Measurements from ENCODE around the gene VPS8. TPM values are rescaled to one million over a fixed set of nuclear protein-coding genes. Genes with fewer than 3 reads are reported as not detected.

The VPS8 gene
- total RNA-seq, 3 donors from 2014 or later (not counting 1 experiment from before 2014, with no cell fraction given), result 89.3 to 127 (median 115) TPM

- H3K36me3 Mint-ChIP-seq, result no peaks in the 10 kb centered on the region
- no peaks in the 10 kb centered on the region for H3K4me1 ChIP-seq (ENCODE audit: control insufficient read depth, insufficient read depth, low read length)
- no peaks in the 10 kb centered on the region for H3K27me3 Mint-ChIP-seq (ENCODE audit: low read depth in 2 of 2)
- no peaks in the 10 kb centered on the region for H3K9me3 Mint-ChIP-seq
- WGBS (ENCODE audit: insufficient coverage), result 92% methylated on average over 5 of the region's 5 CpGs
- no peak overlapping the region for H3K27ac Mint-ChIP-seq
- ATAC-seq (no peak), DNase-seq (peak in 1 of 2 donors; percentile 24)
- peaks cover 39% of the 10 kb centered on the region for H3K36me3 ChIP-seq (ENCODE audit: control insufficient read depth, insufficient read depth, low read length)
- H3K27me3 ChIP-seq (ENCODE audit: control insufficient read depth, insufficient read depth, low read length), result no peaks in the 10 kb centered on the region
- no peak overlapping the region for H3K4me3 Mint-ChIP-seq
- no peaks in the 10 kb centered on the region for H3K9me3 ChIP-seq (ENCODE audit: control insufficient read depth, insufficient read depth, low read length)
- H3K4me3 ChIP-seq (ENCODE audit: low read length), result no peak overlapping the region
- H3K4me1 Mint-ChIP-seq, result peaks cover 0 to 4% of the 10 kb centered on the region in 2 donors
- H3K27ac ChIP-seq (ENCODE audit: low read length), result no peak overlapping the region
- intact Hi-C loops (cut with micrococcal nuclease), result loop anchor here (5.0 kb wide), 1 partner anchor 432 kb away; no protein-coding TSS in a partner anchor
- no peak for TF ChIP-seq CTCF (IDR thresholded peaks at IDR 0.05)
Measured at GRCh38 chr3:184874709-184875644, 63.0 kb downstream of the VPS8 start.

GRCh38 chr3:184880276-184881019, 68.5 kb downstream of the VPS8 start:
- Mint-ChIP-seq H3K27ac (no peak overlapping the region), H3K4me1 (peaks cover 0 to 12% of the 10 kb centered on the region in 2 donors), H3K36me3 (peaks cover 25% of the 10 kb centered on the region), H3K27me3 (ENCODE audit: low read depth in 2 of 2) (no peaks in the 10 kb centered on the region), H3K4me3 (no peak overlapping the region), H3K9me3 (no peaks in the 10 kb centered on the region)
- whole genome bisulfite sequencing (ENCODE audit: insufficient coverage), result 100% methylated on average over 2 of the region's 2 CpGs
- Histone ChIP-seq H3K4me3 (ENCODE audit: low read length) (no peak overlapping the region), H3K36me3 (ENCODE audit: control insufficient read depth, insufficient read depth, low read length) (peaks cover 43% of the 10 kb centered on the region), H3K27ac (ENCODE audit: low read length) (no peak overlapping the region), H3K4me1 (ENCODE audit: control insufficient read depth, insufficient read depth, low read length) (no peaks in the 10 kb centered on the region), H3K9me3 (ENCODE audit: control insufficient read depth, insufficient read depth, low read length) (no peaks in the 10 kb centered on the region), H3K27me3 (ENCODE audit: control insufficient read depth, insufficient read depth, low read length) (no peaks in the 10 kb centered on the region)
- no peak for TF ChIP-seq CTCF (IDR thresholded peaks at IDR 0.05)
- no peak for DNase-seq
- intact Hi-C loops (cut with micrococcal nuclease), result no loop called here
- ATAC-seq, result no peak

GRCh38 chr3:184884359-184885017, 72.5 kb downstream of the VPS8 start:
- H3K27ac ChIP-seq (ENCODE audit: low read length), result no peak overlapping the region
- intact Hi-C loops (cut with micrococcal nuclease), result no loop called here
- no peak for ATAC-seq
- H3K27me3 ChIP-seq (ENCODE audit: control insufficient read depth, insufficient read depth, low read length), result no peaks in the 10 kb centered on the region
- H3K9me3 ChIP-seq (ENCODE audit: control insufficient read depth, insufficient read depth, low read length), result no peaks in the 10 kb centered on the region
- Mint-ChIP-seq H3K36me3 (peaks cover 25% of the 10 kb centered on the region), H3K9me3 (no peaks in the 10 kb centered on the region), H3K4me3 (no peak overlapping the region), H3K27me3 (ENCODE audit: low read depth in 2 of 2) (no peaks in the 10 kb centered on the region), H3K27ac (no peak overlapping the region), H3K4me1 (peaks cover 0 to 10% of the 10 kb centered on the region in 2 donors)
- H3K36me3 ChIP-seq (ENCODE audit: control insufficient read depth, insufficient read depth, low read length), result peaks cover 30% of the 10 kb centered on the region
- DNase-seq, result no peak
- no peak overlapping the region for H3K4me3 ChIP-seq (ENCODE audit: low read length)
- no peak for TF ChIP-seq CTCF (IDR thresholded peaks at IDR 0.05)
- 54% methylated on average over 1 of the region's 1 CpG for WGBS (ENCODE audit: insufficient coverage)
- H3K4me1 ChIP-seq (ENCODE audit: control insufficient read depth, insufficient read depth, low read length), result no peaks in the 10 kb centered on the region

Measured in natural killer cell (primary cell).